GM19438 (cell line): ENCODE measurements around the gene CD320.
A peak's percentile ranks its signal among the peaks of the same experiment; 100 is the strongest.
"Not testable (repeated sequence)": the region's sequence is repeated elsewhere in the genome, so short reads cannot be mapped to it uniquely, and the experiment has no call there.

Source experiments
- ATAC-seq: cut with Tn5 transposase; IDR thresholded peaks from one replicate; pipeline ENCODE4 v1.9.1; 2021; ENCODE audit warnings: low read depth; ENCODE audit not compliant: unreplicated experiment

The CD320 gene

DNA sequence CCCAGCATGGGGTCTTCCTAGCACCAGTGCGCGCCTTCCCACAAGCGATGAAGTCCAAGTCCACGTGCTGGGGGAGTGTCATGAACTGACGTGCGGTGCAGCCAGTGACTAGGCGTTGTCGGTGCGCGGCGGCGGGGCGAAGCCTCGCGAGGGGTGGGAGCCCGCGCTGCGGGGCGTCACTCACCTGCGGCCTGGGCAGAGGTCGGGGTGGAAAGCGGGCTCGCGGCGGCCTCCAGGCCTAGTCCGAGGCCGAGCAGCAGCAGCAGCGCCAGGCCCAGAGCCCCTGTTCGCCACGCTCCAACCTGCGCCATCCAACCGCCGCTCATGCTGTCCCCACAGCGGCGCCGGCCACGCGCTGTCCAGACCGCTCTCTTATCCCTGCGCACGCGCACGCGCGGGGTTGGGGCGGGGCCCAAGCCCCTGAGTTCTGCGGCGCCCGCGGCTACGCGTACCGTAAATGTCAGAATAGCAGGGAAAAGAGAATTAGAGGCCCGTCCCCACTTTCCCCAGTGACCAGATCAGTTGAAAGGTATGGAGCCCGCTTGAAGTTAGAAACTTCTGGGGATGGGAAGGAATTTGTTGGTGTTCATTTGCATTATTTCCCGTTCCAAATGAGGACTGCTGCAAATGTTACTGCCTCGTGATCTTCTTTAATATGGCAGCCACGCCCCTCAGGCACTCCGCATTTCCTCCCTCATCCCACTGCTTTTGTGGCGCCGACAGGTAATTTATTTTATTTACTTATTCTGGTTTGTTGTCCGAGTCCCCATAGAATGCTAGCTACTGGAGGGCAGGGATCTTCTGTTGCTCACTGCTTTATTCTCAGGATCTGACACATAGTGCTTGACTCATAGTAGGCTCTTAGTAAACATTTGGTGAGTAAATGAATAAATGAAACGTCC, at the start of gene CD320:
Gene CD320, minus strand, starts transcription at position 394 of the 902 bp plus-strand sequence. Its CDS starts 68 bp downstream, at position 326.
- peak; percentile 70 for ATAC-seq

DNA sequence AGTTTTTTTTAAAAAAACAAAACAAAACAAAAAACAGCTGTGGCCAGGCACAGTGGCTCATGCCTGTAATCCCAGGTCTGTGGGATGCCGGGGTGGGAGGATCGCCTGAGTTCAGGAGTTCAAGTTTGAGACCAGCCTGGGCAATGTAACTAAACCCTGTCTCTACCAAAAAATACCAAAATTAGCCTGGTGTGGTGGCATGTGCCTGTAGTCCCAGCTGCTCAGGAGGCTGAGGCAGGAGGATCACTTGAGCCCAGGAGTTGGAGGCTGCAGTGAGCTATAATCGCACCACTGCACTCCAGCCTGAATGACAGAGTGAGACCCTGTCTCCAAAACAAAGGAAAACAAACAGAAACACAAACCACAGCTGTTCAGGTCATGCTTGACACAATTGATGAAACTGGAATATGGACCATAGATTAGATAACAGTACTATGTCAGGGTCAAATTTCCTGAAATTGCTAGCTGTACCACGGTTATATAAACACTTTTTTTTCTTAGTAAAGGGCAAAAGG, 48.9 kb upstream of the CD320 start:
- no peak for ATAC-seq

DNA sequence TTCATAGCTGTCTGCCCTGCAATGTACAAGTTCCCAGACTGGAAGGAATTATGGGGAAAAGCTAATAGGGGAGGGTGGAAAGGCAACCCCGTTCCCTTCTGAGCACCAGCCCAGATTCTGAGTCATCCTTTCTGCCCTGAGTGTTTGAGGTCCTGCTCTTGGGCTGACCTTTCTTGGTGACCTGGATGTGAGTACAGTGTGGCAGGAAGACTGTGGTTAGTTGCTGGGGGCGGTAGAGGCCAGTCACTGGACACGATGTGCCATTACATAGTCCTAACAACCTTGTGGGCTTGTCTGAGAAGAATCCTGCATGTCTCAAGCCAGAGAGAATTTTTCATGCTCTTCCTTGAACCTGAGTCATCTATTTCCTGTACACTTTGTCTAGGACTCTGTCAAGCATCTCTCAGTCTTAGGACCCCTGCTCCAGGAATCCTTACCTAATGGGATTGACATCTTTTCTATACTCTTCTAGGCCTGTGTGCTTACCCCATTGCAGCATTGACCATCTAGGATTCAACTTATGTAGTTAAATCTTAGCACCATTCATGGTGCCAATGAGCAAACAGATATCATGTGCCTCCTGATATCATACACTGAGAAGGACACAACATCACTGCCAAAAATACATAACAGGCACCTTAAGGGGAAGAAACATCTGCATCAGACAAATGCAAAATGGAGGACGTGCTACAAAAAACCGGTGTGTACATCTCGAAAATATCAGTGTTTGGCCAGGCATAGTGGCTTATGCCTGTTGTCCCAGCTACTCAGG, 47.7 kb upstream of the CD320 start:
- ATAC-seq = no peak

DNA sequence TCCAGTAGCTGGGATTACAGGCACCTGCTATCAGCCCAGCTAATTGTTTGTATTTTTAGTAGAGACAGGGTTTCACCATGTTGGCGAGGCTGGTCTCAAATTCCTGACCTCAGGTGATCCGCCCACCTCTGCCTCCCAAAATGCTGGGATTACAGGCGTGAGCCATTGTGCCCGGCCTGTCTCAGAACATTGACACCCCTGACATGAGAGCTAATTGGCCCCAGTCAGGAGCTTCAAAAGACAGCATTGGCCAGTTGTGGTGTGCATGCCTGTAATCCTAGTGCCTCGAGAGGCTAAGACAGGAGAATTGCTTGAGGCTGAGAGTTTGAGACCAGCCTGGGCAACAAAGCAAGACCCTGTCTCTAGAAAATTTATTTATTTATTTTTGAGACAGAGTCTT, 44.7 kb upstream of the CD320 start:
- not testable (repeated sequence) for ATAC-seq

DNA sequence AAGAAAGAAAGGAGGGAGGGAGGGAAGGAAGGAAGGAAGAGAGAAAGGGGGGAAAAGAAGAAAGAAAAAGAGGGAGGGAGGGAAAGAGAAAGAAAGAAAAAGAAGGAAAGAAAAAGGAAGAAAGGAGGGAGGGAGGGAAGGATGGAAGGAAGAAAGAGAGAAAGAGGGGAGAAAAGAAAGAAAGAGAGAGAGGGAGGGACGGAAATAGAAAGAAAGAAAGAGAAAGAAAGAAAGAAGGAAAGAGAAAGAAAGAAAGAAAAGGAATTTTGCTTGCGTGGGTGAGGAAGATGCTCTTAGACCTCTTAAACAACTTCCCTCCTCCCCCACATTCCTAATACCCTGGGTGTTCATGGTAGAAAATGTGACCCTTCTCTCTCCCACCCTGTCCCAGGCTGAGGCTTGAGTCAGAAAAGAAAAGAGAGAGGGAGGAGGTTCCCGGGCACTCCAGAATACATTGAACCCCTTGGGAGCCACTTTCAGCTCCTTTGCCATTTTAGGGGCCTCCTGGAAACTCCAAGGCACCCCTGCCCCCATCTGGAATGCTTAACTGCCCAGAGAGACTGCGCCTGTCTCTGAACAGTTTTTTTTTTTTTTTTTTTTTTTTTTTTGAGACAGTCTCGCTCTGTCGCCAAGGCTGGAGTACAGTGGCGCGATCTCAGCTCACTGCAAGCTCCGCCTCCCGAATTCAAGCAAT, 44.1 kb upstream of the CD320 start:
- no peak for ATAC-seq

DNA sequence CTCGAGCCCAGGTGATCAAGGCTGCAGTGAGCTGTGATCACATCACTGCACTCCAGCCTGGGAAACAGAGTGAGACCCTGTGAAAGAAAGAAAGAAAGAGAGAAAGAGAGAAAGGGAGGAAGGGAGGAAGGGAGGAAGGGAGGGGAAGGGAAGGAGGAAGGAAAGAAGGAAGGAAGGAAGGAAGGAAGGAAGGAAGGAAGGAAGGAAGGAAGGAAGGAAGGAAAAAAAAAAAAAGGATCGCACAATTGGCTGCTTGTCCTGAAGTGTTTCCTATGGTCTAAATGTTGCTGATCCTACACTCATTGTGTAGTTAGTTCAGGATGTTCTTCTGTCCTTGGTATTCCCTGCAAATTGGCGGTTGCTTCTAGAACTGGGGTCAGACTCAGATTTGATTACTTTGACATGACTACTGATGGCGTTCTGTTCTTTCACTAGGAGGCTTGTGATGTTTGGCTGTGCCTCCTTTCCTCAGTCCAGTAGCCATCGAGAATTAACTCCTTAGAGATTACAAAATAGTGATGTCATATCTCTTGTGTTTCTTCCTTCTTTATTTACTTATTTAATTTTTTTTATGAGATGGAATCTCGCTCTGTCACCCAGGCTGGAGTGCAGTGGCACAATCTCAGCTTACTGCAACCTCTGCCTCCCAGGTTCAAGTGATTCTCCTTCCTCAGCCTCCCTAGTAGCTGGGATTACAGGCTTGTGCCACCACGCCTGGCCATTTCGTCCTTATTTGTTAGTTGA, 41.6 kb upstream of the CD320 start:
- not testable (repeated sequence) for ATAC-seq

DNA sequence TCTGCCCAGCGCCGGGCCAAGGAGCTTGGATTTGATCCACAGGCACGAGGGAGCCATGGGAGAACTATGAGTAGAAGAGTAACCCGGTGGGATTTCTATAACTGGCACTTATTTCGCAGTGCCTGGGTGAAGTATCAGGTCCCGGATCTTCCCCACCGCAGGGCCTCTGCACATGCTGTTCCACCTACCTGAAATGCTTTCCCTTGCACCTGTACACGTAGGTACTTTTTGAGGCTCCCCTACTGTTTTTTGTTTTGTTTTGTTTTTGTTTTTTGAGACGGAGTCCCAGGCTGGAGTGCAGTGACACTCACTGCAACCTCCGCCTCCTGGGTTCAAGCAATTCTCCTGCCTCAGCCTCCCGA, 35.3 kb upstream of the CD320 start:
- no peak for ATAC-seq

DNA sequence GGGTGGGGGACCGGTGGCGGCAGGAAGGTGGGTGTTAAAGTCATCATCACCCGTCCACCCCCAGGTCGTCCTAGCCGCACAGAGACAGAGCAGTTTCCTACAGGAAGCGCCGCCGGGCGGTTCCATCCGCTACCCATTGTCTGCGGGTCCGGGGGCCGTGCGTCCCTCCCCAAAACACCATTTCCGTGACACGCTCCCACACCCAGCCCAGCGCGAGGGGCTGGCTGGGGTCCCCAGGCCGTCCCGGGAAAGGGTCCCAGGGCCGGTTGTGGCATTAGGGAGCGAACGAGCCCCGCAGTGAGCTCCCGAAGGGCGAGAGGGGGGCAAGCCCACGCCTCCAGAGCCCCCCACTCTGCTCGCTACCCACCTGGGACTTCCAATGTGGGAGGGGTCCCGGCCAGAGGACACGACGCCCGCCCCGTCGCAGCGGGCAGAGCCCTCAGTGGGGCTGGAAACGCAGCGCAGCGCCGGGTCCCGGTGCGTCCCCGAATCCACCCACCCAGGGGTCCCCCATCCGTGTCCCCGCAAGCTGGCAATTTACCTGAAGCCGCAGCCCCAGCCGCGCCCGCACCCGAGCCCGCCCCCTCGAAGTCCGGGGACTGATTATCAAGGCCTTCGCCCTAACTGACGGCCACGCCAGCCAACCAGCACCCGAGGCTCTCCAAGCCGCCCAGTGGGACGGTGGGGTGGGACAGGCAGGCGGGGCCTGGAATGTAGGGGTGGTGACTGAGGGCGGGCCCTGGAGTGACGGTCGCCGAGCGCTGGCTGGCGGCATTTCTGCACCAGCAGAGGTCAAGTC, 34.7 kb upstream of the CD320 start, which contains the start of gene KANK3:
Gene KANK3, minus strand, starts transcription at position 579 of the 799 bp plus-strand sequence. CDS start 5,434 bp downstream, outside the sequence.
- peak; percentile 95 for ATAC-seq

DNA sequence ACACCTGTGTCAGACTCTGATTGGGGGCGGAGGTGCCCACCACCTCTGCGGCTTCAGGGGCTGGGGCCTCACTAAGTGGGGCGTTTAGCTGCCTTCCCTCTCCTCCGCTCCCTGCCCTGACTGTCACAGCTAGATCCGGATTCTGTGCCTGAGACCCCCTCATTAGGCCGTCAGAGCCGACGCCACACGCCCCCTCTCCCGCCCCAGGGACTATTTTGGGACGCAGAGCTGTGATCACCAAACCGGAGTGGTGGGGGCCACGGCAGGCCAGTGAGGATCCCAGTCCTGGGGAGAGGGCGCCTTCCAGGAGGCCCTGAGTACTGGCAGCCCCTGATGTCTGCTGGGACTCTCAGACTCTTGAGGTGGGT, 34.1 kb upstream of the CD320 start:
- no peak for ATAC-seq

DNA sequence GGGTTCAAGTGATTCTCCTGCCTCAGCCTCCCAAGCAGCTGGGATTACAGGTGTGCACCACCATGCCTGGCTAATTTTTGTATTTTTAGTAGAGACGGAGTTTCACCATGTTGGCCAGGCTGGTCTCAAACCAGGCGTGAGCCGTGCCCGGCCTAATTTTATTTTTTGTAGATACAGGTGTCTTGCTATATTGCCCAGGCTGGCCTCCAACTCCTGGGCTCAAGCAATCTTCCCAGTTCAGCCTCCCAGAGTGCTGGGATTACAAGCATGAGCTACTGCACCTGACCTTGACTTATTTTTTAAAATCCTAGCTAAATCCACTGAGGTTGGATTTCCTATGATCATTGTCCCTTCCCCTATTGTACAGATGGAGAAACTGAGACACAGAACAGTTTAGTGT, 33.3 kb upstream of the CD320 start:
- ATAC-seq = not testable (repeated sequence)

DNA sequence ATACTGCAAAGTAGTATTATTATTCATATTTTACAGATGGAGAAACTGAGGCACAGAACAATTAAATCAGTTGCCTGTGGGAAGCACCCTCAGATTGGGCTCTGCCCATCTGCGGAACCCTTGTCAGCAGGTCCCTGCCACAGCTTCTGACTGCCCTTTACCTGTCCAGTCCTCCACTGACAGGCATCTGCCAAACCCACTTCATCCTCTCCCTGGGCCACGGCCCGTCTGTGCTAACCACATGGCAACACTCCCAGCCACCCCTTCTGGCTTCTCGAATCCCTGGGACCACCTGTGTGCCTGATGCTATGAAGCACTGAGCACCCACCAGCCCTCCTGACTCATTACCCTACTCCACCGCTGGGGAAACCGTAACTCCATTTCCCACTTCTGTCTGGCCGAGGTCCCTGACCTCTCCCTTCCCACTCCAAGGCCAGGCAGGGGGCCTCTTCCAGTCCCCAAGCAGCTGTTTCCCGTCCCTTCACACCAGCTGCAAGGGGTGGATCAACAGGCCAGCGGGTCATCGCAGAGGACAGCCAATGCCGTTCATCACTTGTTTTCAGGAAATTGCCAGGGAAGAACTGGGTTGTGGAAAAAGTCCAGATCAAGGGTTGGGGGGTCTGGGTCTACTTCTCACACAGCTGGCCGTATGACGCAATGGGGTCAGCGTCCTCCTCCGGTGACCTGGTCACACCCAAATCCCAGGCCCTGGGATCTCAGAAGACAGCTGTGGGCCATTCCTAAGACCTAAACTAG, 32.4 kb upstream of the CD320 start:
- no peak for ATAC-seq

DNA sequence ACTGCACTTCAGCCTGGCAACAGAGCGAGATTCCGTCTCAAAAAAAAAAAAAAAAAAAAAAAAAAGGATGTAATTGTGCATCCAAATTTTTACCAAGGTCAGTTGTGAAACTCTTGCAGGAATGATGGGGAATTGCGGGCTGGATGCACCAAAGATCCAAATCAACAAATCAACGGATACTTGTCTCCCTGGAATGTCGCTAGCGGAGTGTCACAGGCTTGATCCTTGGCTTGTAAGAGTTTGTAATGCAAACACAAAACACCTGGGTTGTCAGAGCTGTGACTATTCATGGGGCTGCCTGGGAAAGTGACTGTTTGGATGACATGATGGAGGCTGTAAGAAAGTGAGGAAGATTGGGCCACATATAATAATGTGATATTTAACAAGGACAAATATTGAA, 30.7 kb upstream of the CD320 start:
- ATAC-seq = no peak

DNA sequence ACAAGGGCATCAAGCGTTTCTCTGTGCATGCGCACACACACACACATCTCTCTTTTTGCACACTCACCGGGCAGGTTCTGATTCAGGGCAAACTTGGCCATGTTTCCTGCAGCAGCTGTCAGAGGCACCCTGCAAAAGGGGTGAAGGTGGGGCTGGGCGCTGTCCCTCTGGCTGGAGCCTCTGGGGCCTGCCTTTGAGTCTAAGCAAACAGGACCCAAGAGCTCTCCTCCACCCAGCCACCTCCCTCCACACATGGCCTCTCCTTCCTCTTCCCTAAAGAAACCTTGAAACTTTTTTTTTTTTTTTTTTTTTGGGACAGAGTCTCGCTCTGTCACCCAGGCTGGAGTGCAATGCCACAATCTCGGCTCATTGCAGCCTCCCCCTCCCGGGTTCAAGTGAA, 29.6 kb upstream of the CD320 start:
- ATAC-seq = no peak

DNA sequence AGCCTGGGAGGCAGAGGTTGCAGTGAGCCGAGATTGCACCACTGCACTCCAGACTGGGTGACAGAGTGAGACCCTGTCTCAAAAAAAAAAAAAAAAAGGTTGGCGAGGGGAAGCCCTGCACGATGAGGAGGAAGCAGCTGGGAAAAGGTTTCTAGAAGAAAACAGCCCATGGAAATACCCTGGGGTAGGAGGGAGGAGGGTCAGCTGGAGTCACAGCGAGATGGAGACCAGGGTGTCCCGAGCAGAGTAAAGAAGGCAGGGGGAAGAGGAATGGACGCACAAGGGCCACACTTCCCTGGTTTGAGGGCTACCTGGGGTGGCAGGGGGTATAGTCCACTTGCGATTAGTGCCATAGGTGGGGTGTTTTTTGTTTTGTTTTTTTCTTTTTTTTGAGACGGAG, 28.5 kb upstream of the CD320 start:
- ATAC-seq = no peak

DNA sequence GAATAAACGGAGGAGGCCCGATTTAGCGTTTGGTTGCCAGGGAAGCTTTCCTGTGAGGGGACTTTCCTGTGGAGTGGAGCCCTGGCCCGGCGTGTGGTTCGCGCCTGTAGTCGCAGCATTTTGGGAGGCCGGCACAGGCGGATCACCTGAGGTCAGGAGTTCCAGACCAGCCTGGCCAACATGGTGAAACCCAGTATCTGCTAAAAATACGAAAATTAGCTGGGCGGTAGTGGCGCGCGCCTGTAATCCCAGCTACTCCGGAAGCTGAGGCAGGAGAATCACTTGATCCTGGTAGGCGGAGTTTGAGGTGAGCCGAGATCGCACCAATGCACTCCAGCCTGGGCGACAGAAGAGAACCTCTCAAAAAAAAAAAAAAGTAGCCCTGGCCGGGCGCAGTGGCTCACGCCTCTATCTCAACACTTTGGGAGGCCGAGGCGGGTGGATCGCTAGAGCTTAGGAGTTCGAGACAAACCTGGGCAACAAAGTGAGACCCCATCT, 28.0 kb upstream of the CD320 start:
- no peak for ATAC-seq

DNA sequence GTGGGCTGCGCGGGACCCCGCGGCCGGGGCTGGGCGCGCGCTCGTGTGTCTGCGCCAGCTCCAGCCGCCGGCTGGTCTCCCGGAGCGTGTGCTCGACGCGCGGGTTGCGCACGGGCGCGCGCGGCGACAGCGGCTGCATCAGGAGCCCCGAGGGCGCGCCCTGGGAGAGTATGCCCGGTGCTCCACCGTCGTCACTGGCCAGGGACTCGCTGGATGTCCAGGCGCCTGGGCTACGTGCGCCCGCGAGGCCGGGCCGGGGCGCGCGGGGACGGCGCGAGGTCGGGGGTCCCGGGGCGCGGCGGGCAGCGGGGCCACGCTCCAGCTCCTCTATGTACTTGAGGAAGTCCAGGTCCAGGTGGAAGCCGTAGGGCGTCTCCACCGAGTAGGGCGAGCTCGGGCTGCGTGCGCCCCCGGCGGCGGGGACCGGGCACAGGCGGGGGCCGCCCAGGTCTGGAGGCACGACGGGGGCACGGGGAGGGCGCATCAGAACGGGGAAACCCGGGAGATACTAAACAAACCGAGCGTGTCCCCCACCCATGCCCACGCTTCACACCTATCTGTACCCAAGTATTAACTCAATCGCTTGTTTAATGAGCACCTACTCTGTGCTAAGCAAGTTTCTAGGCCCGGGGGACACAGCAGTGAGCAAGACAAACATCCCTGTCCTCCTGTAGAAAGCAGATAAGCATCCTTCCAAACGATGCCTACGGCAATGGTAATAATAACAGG, 27.3 kb upstream of the CD320 start:
- no peak for ATAC-seq

DNA sequence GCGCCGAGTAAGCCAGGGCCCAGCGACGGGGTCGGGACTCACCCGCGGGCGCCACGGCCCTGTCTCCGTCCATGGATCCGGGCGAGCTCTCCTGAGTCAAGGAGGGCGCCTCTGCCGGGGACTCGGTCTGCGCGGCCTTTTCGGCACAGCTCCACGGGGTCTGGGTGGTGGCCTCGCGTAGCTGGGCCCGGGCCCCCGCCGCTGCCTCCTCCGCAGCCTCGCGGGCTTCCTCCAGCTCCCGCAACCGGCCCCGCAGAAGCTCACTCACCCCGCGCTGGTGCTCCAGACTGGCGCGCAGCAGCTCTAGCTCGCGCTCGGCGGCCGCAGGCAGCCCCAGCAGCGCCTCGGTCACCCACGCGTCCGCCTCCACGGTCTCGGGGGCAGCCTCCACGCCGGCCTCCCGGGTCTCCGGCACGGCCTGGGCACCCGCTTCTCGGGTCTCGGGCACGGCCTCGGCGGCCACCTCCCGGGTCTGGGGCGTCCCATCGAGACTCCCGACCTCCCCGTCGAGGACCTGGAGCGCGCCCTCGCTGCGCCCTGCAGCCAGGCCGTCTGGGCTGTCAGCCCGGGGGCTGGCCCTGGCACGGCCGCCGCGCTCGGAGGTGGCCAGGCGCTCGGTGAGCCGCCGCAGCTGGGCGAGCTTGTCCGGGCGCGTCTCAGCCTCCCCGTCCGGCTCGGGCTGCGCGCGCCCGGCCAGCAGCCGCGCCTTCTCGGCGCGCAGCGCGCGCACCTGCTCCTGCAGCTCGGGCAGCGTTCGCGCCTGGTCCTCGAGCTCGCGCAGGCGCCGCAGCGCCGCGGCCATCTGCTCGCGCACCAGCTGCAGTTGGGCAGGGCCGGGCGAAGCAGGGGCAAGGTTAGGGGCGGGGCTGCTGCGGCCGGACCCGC, 26.5 kb upstream of the CD320 start:
- ATAC-seq = no peak
